PC-9 (cell line): ENCODE results near the gene ABTB2. TPM values are rescaled to one million over a fixed set of nuclear protein-coding genes. Genes with fewer than 3 reads are reported as not detected.

Source experiments
- BruUV-seq: library from RNA; stranded (reverse); fragments of 400-500 nt; replicated peaks from 2 replicates; lab custom pipeline; 2021; lab: Mats Ljungman, UMichigan
- CTCF ChIA-PET: fragments of 300-600 bp; sonication (Branson Sonifier 250); formaldehyde crosslinking; loops from one replicate; lab custom pipeline; 2022; ENCODE audit warnings: antibody characterized with exemption; lab: Charles Lee
- POLR2A ChIA-PET: fragments of 300-600 bp; sonication (Branson Sonifier 250); formaldehyde crosslinking; loops from one replicate; lab custom pipeline; 2022; ENCODE audit warnings: antibody characterized with exemption; ENCODE audit not compliant: unreplicated experiment; lab: Charles Lee
- DNase-seq, 2 experiments: peaks; one replicate each; pipeline versions ENCODE4 v3.0.0 to v3.0.0-alpha.2; 2015 to 2022; ENCODE audit warnings: mixed read lengths in 1 of 2
- H2AFZ ChIP-seq: fragments of 200-600 bp; sonication (generic); 2 replicates; pipeline ENCODE4 v1.8.1; 2017; ENCODE audit warnings: antibody characterized with exemption
- H3F3A ChIP-seq: fragments of 200-600 bp; sonication (generic); 2 replicates; pipeline ENCODE4 v1.8.1; 2017; ENCODE audit warnings: antibody characterized with exemption, mild to moderate bottlenecking, low read depth; ENCODE audit not compliant: insufficient read depth
- H3K27ac ChIP-seq: fragments of 200-600 bp; sonication (generic); 2 replicates; pipeline ENCODE4 v1.6.1; 2016; ENCODE audit warnings: mixed run types
- H3K27me3 ChIP-seq: fragments of 200-600 bp; sonication (generic); 2 replicates; pipeline ENCODE4 v1.6.1; 2016; ENCODE audit warnings: low read depth, mixed run types; ENCODE audit not compliant: insufficient read depth
- H3K36me3 ChIP-seq: fragments of 200-600 bp; sonication (generic); 2 replicates; pipeline ENCODE4 v1.6.1; 2016; ENCODE audit warnings: low read depth, mixed run types
- H3K4me1 ChIP-seq: fragments of 200-600 bp; sonication (generic); replicated peaks from 2 replicates; pipeline ENCODE4 v1.6.1; 2016; ENCODE audit warnings: mixed run types; ENCODE audit not compliant: insufficient read depth
- H3K4me2 ChIP-seq: fragments of 200-600 bp; sonication (generic); 2 replicates; pipeline ENCODE4 v1.6.1; 2017; ENCODE audit warnings: mixed run types
- H3K4me3 ChIP-seq: fragments of 200-600 bp; sonication (generic); 2 replicates; pipeline ENCODE4 v1.6.1; 2016; ENCODE audit warnings: mixed run types
- H3K79me2 ChIP-seq: fragments of 200-600 bp; sonication (generic); 2 replicates; pipeline ENCODE4 v1.6.1; 2017; ENCODE audit warnings: low read depth, mixed run types
- H3K9me2 ChIP-seq: fragments of 200-600 bp; sonication (generic); 2 replicates; pipeline ENCODE4 v1.8.1; 2017; ENCODE audit warnings: mild to moderate bottlenecking; ENCODE audit not compliant: insufficient read depth
- H3K9me3 ChIP-seq: fragments of 200-600 bp; sonication (generic); 2 replicates; pipeline ENCODE4 v1.8.1; 2016; ENCODE audit warnings: low read depth; ENCODE audit not compliant: insufficient read depth
- H4K20me1 ChIP-seq: fragments of 200-600 bp; sonication (generic); 2 replicates; pipeline ENCODE4 v1.8.1; 2017; ENCODE audit not compliant: insufficient read depth
- EZH2 ChIP-seq: fragments of 200-600 bp; sonication (generic); IDR thresholded peaks from 2 replicates; pipeline ENCODE4 v1.8.0; 2017; ENCODE audit warnings: antibody characterized with exemption, low read depth
- intact Hi-C: fragments of 100-400 bp; cut with micrococcal nuclease; formaldehyde crosslinking; loops from one replicate; pipeline ENCODE4 v1.10.0; 2022; ENCODE audit not compliant: unreplicated experiment
- total RNA-seq: library from RNA; stranded (reverse); gene quantifications from 2 replicates; pipeline ENCODE4 v1.2.3, GENCODE V29; 2021
- TF ChIP-seq, protein P1 (sequence below): fragments of 200-600 bp; sonication (generic); conservative IDR thresholded peaks from 2 replicates; pipeline ENCODE4 v1.6.1; 2017; ENCODE audit warnings: mixed run types, antibody characterized with exemption, mild to moderate bottlenecking, moderate library complexity

ABTB2 gene
- total RNA-seq, 1 experiment from 2014 or later, result 12.9 TPM

DNA sequence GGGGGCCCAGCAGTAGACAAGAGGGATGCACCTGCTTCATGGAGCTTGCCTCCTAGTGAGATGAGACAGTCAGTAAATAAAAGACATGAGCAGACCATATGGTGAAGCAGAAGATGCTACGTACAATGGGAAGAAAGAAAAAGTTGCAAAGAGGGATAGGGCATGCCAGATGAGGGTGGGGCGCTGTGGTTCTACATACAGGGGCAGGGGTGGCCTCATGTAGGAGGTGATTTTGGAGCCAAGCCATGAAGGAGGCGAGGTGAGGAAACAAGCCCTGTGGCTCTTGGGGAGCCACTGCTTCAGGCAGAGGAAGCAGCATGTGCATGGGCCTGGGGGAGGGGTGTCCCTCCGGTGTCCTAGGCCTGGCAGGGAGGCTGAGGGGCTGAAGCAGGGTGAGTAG is 237.2 kb downstream of the ABTB2 start:
- CTCF ChIA-PET, result no interaction called here
- Histone ChIP-seq H3K4me2 (no peak overlapping the region), H3K9me2 (no peaks in the 10 kb centered on the region), H3K79me2 (no peaks in the 10 kb centered on the region), H3F3A (no peaks in the 10 kb centered on the region), H3K4me3 (no peak overlapping the region), H3K4me1 (no peaks in the 10 kb centered on the region), H3K27ac (no peak overlapping the region), H3K9me3 (no peaks in the 10 kb centered on the region), H3K36me3 (peaks cover 67% of the 10 kb centered on the region), H4K20me1 (no peaks in the 10 kb centered on the region), H2AFZ (no peak overlapping the region), H3K27me3 (no peaks in the 10 kb centered on the region)
- no TSS peak for BruUV-seq
- intact Hi-C loops, result no loop called here
- POLR2A ChIA-PET, result no interaction called here
- TF ChIP-seq, protein P1, sequence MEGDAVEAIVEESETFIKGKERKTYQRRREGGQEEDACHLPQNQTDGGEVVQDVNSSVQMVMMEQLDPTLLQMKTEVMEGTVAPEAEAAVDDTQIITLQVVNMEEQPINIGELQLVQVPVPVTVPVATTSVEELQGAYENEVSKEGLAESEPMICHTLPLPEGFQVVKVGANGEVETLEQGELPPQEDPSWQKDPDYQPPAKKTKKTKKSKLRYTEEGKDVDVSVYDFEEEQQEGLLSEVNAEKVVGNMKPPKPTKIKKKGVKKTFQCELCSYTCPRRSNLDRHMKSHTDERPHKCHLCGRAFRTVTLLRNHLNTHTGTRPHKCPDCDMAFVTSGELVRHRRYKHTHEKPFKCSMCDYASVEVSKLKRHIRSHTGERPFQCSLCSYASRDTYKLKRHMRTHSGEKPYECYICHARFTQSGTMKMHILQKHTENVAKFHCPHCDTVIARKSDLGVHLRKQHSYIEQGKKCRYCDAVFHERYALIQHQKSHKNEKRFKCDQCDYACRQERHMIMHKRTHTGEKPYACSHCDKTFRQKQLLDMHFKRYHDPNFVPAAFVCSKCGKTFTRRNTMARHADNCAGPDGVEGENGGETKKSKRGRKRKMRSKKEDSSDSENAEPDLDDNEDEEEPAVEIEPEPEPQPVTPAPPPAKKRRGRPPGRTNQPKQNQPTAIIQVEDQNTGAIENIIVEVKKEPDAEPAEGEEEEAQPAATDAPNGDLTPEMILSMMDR, result no peak
- no peak for TF ChIP-seq EZH2
- DNase-seq, result no peak

DNA sequence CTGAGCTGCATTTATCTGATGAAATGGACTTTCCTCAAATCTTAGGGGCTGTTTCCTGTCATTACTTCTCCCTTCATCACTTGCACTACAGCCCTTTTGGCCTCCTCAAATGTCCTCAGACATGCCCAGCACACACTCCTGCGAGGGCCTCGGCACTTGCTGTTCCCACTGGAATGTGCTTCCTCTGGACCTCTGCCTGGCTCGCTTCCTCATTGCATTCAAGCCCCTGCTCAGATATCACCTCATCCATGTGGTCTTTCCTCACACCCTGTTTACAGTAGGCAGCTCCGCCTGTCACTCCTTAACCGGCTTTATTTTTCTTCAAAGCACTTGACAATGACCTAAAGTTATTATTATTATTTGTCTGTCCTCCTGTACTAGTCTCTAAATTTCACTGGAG is 243.3 kb downstream of the ABTB2 start:
- no peak for DNase-seq
- Histone ChIP-seq H3K27me3 (no peaks in the 10 kb centered on the region), H3K79me2 (no peaks in the 10 kb centered on the region), H3K4me1 (no peaks in the 10 kb centered on the region), H4K20me1 (no peaks in the 10 kb centered on the region; the same call in 1 of the 2 replicates), H3K9me3 (no peaks in the 10 kb centered on the region), H2AFZ (no peak overlapping the region), H3K36me3 (peaks cover 50% of the 10 kb centered on the region), H3K4me3 (no peak overlapping the region), H3K9me2 (no peaks in the 10 kb centered on the region), H3F3A (no peaks in the 10 kb centered on the region), H3K27ac (no peak overlapping the region), H3K4me2 (no peak overlapping the region)
- no peak for TF ChIP-seq EZH2
- TF ChIP-seq, protein P1, result no peak
- ChIA-PET POLR2A (no interaction called here), CTCF (no interaction called here)
- intact Hi-C loops, result no loop called here
- no TSS peak for BruUV-seq

DNA sequence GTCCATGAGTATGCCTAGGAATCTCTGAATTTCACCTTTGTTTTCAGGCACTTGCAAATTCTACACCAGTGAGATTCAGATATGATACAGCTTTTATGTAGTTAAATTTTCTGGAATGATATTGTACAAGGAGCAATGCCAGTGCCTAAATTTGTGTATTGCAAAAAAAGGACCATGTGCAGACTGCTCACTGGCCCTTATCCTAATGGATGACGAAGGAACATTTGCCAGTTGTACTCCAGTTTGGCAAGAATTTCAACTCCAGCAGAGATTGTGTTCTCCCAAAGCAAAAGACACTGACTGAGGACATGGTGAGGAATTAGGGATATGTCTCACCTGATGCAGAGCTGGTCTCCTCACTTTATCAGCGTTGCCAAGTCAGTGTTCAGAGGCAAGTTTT is 243.8 kb downstream of the ABTB2 start:
- Histone ChIP-seq H3K9me3 (no peaks in the 10 kb centered on the region), H4K20me1 (no peaks in the 10 kb centered on the region; the same call in 1 of the 2 replicates), H3K27me3 (no peaks in the 10 kb centered on the region), H3K9me2 (no peaks in the 10 kb centered on the region), H3K4me3 (no peak overlapping the region), H2AFZ (no peak overlapping the region), H3K4me1 (no peaks in the 10 kb centered on the region), H3K79me2 (0 out of 2 replicates have a peak, but pooled peaks cover 4% of the 10 kb centered on the region), H3K27ac (no peak overlapping the region), H3K36me3 (peaks cover 49% of the 10 kb centered on the region), H3F3A (no peaks in the 10 kb centered on the region), H3K4me2 (no peak overlapping the region)
- POLR2A ChIA-PET, result no interaction called here
- DNase-seq, result no peak
- TF ChIP-seq, protein P1, result no peak
- TF ChIP-seq EZH2, result no peak
- no TSS peak for BruUV-seq
- CTCF ChIA-PET, result no interaction called here
- intact Hi-C loops, result no loop called here
